HCT116 (cell line): Measurements from ENCODE around the gene MRPS5.

Experiments used
- CEBPB ChIP-seq: IDR thresholded peaks from 2 replicates; pipeline ENCODE4 v1.6.1; 2012; ENCODE audit warnings: low read depth
- EZH2 ChIP-seq: fragments of 200-600 bp; sonication (generic); IDR thresholded peaks from 2 replicates; pipeline ENCODE4 v1.6.1; 2017; ENCODE audit warnings: antibody characterized with exemption, mixed run types
- FOSL1 ChIP-seq: IDR thresholded peaks from 2 replicates; pipeline ENCODE4 v1.6.1; 2012; ENCODE audit warnings: low read depth
- JUND ChIP-seq: IDR thresholded peaks from 2 replicates; pipeline ENCODE4 v1.6.1; 2012
- POLR2A ChIP-seq: IDR thresholded peaks from 2 replicates; pipeline ENCODE4 v1.7.0; 2011; ENCODE audit warnings: borderline replicate concordance; ENCODE audit not compliant: insufficient read depth, insufficient read length; ENCODE audit errors: extremely low read depth
- POLR2AphosphoS5 ChIP-seq: IDR thresholded peaks from 2 replicates; pipeline ENCODE4 v1.6.1; 2011; ENCODE audit warnings: mild to moderate bottlenecking, low read depth, low read length, moderate library complexity
- RAD21 ChIP-seq: IDR thresholded peaks from 2 replicates; pipeline ENCODE4 v1.6.1; 2012; ENCODE audit warnings: low read depth, mild to moderate bottlenecking
- SP1 ChIP-seq: IDR thresholded peaks from 2 replicates; pipeline ENCODE4 v1.6.1; 2012; ENCODE audit warnings: low read depth
- TF ChIP-seq, protein P1 (sequence below), 3 experiments: fragments of 200-600 bp in 1 of 3; sonication (generic) in 1 of 3; IDR thresholded peaks in 2 of 3; conservative IDR thresholded peaks in 1 of 3; 2 replicates each; pipeline ENCODE4 v1.5.1; 2012 to 2017; ENCODE audit warnings: low read depth in 2 of 3, low read length in 2 of 3, antibody characterized with exemption in 1 of 3, borderline replicate concordance in 1 of 3, control low read depth in 1 of 3, mild to moderate bottlenecking in 1 of 3, mixed read lengths in 1 of 3, mixed run types in 1 of 3, moderate library complexity in 1 of 3; ENCODE audit not compliant: insufficient read depth in 1 of 3
- TF ChIP-seq, protein P2 (sequence below): IDR thresholded peaks from 2 replicates; pipeline ENCODE4 v1.6.1; 2012
- TF ChIP-seq, protein P3 (sequence below): IDR thresholded peaks from 2 replicates; pipeline ENCODE4 v1.6.1; 2012
- TF ChIP-seq, protein P4 (sequence below): IDR thresholded peaks from 2 replicates; pipeline ENCODE4 v1.6.1; 2011; ENCODE audit warnings: mild to moderate bottlenecking, low read length, moderate library complexity; ENCODE audit not compliant: insufficient replicate concordance; ENCODE audit errors: extremely low read depth

DNA sequence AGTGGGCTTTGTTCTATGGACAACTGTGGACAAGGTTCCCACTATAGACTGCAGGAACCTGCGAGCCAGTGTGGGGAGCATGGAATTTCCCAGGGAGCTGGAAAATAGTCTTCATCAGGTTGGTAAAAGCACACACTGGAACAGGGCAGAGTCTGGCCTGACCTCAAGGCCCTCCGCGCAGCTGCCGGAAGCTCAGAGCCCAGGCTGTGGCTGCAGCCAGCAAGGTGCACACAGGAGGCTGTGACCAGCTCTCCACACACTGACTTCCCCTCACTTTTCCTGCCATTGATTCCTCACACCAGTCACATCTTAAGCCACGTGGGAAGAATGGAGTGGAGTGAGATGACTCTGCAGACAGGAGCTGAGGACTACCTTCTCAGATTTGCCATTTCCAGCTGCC lies 77.0 kb downstream of the MRPS5 start:
- TF ChIP-seq POLR2AphosphoS5: no peak
- TF ChIP-seq, protein P1, sequence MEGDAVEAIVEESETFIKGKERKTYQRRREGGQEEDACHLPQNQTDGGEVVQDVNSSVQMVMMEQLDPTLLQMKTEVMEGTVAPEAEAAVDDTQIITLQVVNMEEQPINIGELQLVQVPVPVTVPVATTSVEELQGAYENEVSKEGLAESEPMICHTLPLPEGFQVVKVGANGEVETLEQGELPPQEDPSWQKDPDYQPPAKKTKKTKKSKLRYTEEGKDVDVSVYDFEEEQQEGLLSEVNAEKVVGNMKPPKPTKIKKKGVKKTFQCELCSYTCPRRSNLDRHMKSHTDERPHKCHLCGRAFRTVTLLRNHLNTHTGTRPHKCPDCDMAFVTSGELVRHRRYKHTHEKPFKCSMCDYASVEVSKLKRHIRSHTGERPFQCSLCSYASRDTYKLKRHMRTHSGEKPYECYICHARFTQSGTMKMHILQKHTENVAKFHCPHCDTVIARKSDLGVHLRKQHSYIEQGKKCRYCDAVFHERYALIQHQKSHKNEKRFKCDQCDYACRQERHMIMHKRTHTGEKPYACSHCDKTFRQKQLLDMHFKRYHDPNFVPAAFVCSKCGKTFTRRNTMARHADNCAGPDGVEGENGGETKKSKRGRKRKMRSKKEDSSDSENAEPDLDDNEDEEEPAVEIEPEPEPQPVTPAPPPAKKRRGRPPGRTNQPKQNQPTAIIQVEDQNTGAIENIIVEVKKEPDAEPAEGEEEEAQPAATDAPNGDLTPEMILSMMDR (IDR thresholded peaks at IDR 0.05 in 2 of 3, conservative IDR thresholded peaks at IDR 0.05 in 1 of 3; ENCODE audit: borderline replicate concordance in 1 of 3, insufficient read depth in 1 of 3, low read depth in 2 of 3, low read length in 2 of 3): no peak
- no peak for TF ChIP-seq RAD21
- TF ChIP-seq CEBPB: no peak
- TF ChIP-seq, protein P2, sequence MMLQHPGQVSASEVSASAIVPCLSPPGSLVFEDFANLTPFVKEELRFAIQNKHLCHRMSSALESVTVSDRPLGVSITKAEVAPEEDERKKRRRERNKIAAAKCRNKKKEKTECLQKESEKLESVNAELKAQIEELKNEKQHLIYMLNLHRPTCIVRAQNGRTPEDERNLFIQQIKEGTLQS: no peak
- TF ChIP-seq SP1: no peak
- TF ChIP-seq JUND: no peak
- TF ChIP-seq POLR2A: no peak
- TF ChIP-seq FOSL1: no peak
- no peak for TF ChIP-seq EZH2
- TF ChIP-seq, protein P3, sequence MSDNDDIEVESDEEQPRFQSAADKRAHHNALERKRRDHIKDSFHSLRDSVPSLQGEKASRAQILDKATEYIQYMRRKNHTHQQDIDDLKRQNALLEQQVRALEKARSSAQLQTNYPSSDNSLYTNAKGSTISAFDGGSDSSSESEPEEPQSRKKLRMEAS: no peak
- TF ChIP-seq, protein P4, sequence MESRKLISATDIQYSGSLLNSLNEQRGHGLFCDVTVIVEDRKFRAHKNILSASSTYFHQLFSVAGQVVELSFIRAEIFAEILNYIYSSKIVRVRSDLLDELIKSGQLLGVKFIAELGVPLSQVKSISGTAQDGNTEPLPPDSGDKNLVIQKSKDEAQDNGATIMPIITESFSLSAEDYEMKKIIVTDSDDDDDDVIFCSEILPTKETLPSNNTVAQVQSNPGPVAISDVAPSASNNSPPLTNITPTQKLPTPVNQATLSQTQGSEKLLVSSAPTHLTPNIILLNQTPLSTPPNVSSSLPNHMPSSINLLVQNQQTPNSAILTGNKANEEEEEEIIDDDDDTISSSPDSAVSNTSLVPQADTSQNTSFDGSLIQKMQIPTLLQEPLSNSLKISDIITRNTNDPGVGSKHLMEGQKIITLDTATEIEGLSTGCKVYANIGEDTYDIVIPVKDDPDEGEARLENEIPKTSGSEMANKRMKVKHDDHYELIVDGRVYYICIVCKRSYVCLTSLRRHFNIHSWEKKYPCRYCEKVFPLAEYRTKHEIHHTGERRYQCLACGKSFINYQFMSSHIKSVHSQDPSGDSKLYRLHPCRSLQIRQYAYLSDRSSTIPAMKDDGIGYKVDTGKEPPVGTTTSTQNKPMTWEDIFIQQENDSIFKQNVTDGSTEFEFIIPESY: no peak
